ENCODE measurements around the gene OR51A7. TPM values are rescaled to one million over a fixed set of nuclear protein-coding genes. Genes with fewer than 3 reads are reported as not detected.

The OR51A7 gene
- total RNA-seq, 1 donor from 2014 or later = not detected

- no peak for TF ChIP-seq CTCF (IDR thresholded peaks at IDR 0.05)
- no peak for TF ChIP-seq POLR2AphosphoS5 (IDR thresholded peaks at IDR 0.05; ENCODE audit: insufficient read depth in 1 of 2, low read depth in 1 of 2)
- no peak for TF ChIP-seq POLR2A (IDR thresholded peaks at IDR 0.05)
- H3K4me1 ChIP-seq = no peaks in the 10 kb centered on the region
- H3K27me3 ChIP-seq = no peaks in the 10 kb centered on the region
- no peaks in the 10 kb centered on the region for H3K9me3 ChIP-seq
- no peak overlapping the region for H3K4me3 ChIP-seq
- no peaks in the 10 kb centered on the region for H3K36me3 ChIP-seq
- intact Hi-C loops (cut with DNase I) = no loop called here
- no peak overlapping the region for H3K27ac ChIP-seq
- DNase-seq (ENCODE audit: extremely low spot score in 2 of 2) = no peak
Observed at GRCh38 chr11:4921796-4922195, 18.2 kb downstream of the OR51A7 start.

GRCh38 chr11:4922304-4922703, 18.7 kb downstream of the OR51A7 start:
- no peak for DNase-seq (ENCODE audit: extremely low spot score in 2 of 2)
- TF ChIP-seq CTCF (IDR thresholded peaks at IDR 0.05) (no peak), POLR2A (IDR thresholded peaks at IDR 0.05) (no peak), POLR2AphosphoS5 (IDR thresholded peaks at IDR 0.05; ENCODE audit: insufficient read depth in 1 of 2, low read depth in 1 of 2) (no peak)
- intact Hi-C loops (cut with DNase I) = no loop called here
- H3K36me3 ChIP-seq = no peaks in the 10 kb centered on the region
- H3K27ac ChIP-seq = no peak overlapping the region
- H3K9me3 ChIP-seq = no peaks in the 10 kb centered on the region
- no peaks in the 10 kb centered on the region for H3K27me3 ChIP-seq
- H3K4me3 ChIP-seq = no peak overlapping the region
- no peaks in the 10 kb centered on the region for H3K4me1 ChIP-seq

- intact Hi-C loops (cut with DNase I) = no loop called here
- Histone ChIP-seq H3K36me3 (no peaks in the 10 kb centered on the region), H3K27me3 (no peaks in the 10 kb centered on the region), H3K4me1 (no peaks in the 10 kb centered on the region), H3K9me3 (no peaks in the 10 kb centered on the region), H3K27ac (no peak within 1 kb of the TSS), H3K4me3 (no peak within 1 kb of the TSS)
- no peak for DNase-seq (ENCODE audit: extremely low spot score in 2 of 2)
- TF ChIP-seq CTCF (IDR thresholded peaks at IDR 0.05) = no peak
- TF ChIP-seq POLR2AphosphoS5 (IDR thresholded peaks at IDR 0.05; ENCODE audit: insufficient read depth in 1 of 2, low read depth in 1 of 2) = no peak
- TF ChIP-seq POLR2A (IDR thresholded peaks at IDR 0.05) = no peak
Observed at GRCh38 chr11:4924239-4924638, 20.7 kb downstream of the OR51A7 start, which contains the start of gene OR51G1. Gene OR51G1, minus strand, starts transcription at chr11:4924339. Its CDS starts 0 bp downstream, at chr11:4924339.

- H3K27ac ChIP-seq = no peak overlapping the region
- H3K36me3 ChIP-seq = no peaks in the 10 kb centered on the region
- H3K4me3 ChIP-seq = no peak overlapping the region
- H3K4me1 ChIP-seq = no peaks in the 10 kb centered on the region
- no peak for TF ChIP-seq POLR2AphosphoS5 (IDR thresholded peaks at IDR 0.05; ENCODE audit: insufficient read depth in 1 of 2, low read depth in 1 of 2)
- TF ChIP-seq CTCF (IDR thresholded peaks at IDR 0.05) = no peak
- no peak for TF ChIP-seq POLR2A (IDR thresholded peaks at IDR 0.05)
- H3K27me3 ChIP-seq = no peaks in the 10 kb centered on the region
- no peaks in the 10 kb centered on the region for H3K9me3 ChIP-seq
- no peak for DNase-seq (ENCODE audit: extremely low spot score in 2 of 2)
- intact Hi-C loops (cut with DNase I) = no loop called here
Observed at GRCh38 chr11:4926608-4927007, 23.0 kb downstream of the OR51A7 start.

GRCh38 chr11:4932751-4933150, 29.2 kb downstream of the OR51A7 start:
- no peak for DNase-seq (ENCODE audit: extremely low spot score in 2 of 2)
- H3K27ac ChIP-seq = no peak overlapping the region
- TF ChIP-seq POLR2AphosphoS5 (IDR thresholded peaks at IDR 0.05; ENCODE audit: insufficient read depth in 1 of 2, low read depth in 1 of 2) (no peak), POLR2A (IDR thresholded peaks at IDR 0.05) (no peak), CTCF (IDR thresholded peaks at IDR 0.05) (no peak)
- H3K36me3 ChIP-seq = no peaks in the 10 kb centered on the region
- no peaks in the 10 kb centered on the region for H3K27me3 ChIP-seq
- intact Hi-C loops (cut with DNase I) = no loop called here
- H3K9me3 ChIP-seq = no peaks in the 10 kb centered on the region
- no peak overlapping the region for H3K4me3 ChIP-seq
- no peaks in the 10 kb centered on the region for H3K4me1 ChIP-seq

Data from vagina (tissue), 2 donors.